Fibroblast of the conjunctiva (primary cell): ENCODE results near the gene FNDC1.
"Not testable (repeated sequence)": the region's sequence is repeated elsewhere in the genome, so short reads cannot be mapped to it uniquely, and the experiment has no call there.

ENCODE experiments used
- DNase-seq: peaks from one replicate; pipeline ENCODE4 v3.0.0-alpha.2; 2010; ENCODE audit warnings: low read depth

Gene FNDC1

DNA sequence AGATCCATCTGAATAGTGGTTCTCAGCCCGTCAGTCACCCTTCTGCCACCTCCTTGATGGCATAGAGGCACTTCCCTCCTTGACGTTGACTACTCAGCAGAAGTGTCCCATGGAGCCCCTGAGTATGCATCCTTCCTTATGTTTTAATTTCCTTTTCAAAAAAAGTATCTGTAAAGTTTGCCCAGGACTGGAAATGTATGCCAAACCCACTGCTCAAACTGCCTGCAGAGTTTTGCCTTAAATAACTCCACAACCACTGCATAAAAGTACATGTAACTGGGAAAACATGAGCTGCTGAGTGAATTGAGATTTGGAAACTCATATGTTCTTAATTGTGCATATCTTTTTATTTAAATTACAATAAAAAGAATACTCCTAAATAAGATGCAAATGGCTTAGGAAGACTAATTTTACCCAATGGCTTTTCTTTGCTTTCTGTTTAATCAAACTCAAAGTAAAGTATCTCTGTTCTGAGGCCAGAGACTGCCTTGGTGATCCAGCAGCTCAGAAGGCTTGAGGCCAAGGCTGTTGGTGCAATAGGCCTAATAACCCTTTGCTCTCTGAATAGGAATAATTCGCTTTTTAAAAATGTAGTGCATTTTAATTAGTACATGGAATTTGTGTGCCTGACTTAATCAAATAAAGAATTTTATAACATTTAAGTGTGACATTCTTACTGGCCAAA, 90.4 kb downstream of the FNDC1 start:
- DNase-seq, result no peak

- DNase-seq, result no peak
These were observed 91.0 kb downstream of the FNDC1 start for GRCh38 chr6:159260208-159260607.

DNA sequence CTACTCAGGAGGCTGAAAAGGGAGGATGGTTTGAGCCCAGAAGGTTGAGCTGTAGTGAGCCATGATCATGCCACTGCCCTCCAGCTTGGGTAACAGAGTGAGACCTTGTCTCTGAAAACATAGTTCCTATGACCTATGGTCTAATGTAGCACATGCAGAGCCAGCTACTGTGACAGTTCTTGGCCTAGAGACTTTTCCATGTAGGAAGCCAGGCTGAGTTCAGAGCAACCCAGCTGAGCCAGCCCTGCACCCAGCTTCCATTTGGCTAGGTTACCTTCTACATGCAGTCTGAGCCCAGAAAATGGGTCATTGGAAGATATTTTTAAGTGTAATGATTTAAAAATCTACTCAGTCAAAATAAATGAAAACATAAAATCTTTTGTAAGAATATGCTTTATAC, 92.8 kb downstream of the FNDC1 start:
- no peak for DNase-seq

DNA sequence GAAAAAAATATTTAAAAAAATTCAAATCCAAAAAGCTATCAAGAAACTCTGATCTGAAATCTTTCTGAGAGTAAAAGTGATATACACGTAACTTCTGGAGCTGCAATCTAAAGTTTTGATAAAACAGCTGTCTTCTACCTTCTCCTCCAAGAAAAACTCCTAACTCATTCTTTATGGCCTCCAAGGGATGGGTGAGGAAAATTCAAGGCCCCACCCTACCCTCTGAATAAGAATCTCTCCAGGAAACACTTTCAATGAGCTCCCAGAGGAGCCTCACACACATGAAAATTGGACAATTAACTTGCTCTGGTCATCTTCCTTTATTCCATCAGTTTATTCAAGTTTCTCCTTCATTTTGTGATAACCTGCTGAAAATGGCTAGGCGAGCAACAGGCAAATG, 93.4 kb downstream of the FNDC1 start:
- no peak for DNase-seq

- no peak for DNase-seq
These were observed 98.0 kb downstream of the FNDC1 start for GRCh38 chr6:159267165-159267564.

GRCh38 chr6:159268511-159268910, 99.3 kb downstream of the FNDC1 start:
- no peak for DNase-seq

DNA sequence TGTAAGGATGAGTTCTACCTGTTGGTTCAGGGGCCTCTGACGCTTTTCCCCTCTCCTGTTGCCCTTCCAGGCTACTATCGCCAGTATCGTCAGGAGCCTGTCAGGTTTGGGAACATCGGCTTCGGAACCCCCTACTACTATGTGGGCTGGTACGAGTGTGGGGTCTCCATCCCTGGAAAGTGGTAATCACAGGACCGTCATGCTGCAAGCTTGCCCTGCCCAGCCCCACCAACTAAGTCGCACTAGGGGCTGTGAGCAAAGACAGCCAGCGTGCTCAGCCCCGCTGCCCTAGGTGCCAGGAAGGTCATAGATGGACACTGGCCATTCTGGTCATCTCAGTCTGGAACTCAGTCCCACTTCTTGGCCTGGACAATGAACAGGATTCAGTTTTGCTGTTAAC, 102.1 kb downstream of the FNDC1 start:
- no peak for DNase-seq

DNA sequence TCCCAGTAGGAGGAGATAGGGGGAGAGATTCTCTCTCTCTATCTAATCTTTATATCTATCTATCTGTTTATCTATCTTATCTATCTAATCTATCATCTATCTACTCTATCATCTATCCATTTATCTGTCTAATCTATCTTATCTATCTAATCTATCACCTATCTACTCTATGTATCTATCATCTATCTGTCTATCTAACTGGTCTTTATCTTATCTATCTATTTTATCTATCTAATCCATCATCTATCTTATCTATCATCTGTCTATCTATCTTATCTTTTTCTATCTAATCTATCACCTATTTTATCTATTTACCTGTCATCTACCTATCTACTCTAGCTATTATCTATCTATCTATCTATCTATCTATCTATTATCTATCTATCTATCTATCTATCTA, 109.4 kb downstream of the FNDC1 start:
- DNase-seq, result no peak

DNA sequence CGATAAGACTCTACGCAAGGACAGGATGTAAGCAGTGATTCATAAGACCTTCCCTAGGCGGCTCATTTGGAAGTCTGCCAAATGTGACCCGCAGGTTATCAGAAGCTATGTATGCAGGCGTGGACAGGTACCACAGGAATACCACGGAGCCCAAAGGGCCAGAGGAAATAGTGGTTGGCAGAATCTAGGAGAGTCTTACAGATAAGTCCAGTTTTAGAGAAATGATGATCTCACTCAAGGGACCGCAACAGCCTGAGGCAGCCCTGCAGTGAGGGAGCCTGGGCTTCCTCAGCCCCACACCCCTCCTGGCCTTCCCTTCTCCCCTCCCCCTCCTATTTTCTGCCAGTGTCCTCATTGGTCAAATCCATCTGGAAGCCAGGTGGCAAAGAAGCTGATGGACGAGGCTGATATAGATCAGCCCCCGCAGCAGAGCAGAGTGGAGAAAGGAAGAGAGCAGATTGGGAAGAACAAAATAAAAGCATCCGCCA, 110.6 kb downstream of the FNDC1 start:
- DNase-seq, result no peak

DNA sequence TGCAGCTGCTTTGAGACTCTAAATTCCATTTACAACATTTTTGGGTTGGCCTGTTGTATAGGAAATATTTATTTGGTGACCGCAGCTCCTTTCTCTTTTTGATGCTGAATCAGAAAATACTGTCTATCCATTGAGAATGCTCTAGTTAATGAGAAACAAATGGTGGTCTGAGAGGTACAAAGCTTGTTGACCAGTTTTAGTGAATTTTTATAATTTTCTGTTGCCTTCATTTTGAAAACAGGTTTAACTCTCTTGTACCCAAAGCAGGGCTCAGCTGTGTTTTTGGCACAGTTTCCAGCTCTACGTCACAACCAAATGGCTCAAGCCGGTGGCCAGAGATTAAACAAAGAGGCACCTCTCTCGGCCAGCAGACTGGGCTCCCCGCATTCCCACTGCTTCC, 113.2 kb downstream of the FNDC1 start:
- DNase-seq, result no peak

DNA sequence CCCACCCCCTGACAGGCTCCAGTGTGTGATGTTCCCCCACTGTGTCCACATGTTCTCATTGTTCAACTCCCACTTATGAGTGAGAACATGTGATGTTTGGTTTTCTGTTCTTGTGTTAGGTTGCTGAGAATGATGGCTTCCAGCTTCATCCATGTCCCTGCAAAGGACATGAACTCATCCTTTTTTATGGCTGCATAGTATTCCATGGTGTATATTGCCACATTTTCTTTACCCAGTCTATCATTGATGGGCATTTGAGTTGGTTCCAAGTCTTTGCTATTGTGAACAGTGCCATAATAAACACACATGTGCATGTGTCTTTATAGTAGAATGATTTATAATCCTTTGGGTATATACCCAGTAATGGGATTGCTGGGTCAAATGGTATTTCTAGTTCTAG, 115.5 kb downstream of the FNDC1 start:
- not testable (repeated sequence) for DNase-seq

- no peak for DNase-seq
These were observed 129.6 kb downstream of the FNDC1 start for GRCh38 chr6:159298840-159299239.

- no peak for DNase-seq
These were observed 130.4 kb downstream of the FNDC1 start for GRCh38 chr6:159299566-159299965.

GRCh38 chr6:159301277-159301676, 132.1 kb downstream of the FNDC1 start:
- no peak for DNase-seq

GRCh38 chr6:159301810-159302593, 132.8 kb downstream of the FNDC1 start:
- no peak for DNase-seq

GRCh38 chr6:159302594-159302992, 133.4 kb downstream of the FNDC1 start:
- no peak for DNase-seq

- DNase-seq, result no peak
These were observed 134.0 kb downstream of the FNDC1 start for GRCh38 chr6:159303159-159303558.

DNA sequence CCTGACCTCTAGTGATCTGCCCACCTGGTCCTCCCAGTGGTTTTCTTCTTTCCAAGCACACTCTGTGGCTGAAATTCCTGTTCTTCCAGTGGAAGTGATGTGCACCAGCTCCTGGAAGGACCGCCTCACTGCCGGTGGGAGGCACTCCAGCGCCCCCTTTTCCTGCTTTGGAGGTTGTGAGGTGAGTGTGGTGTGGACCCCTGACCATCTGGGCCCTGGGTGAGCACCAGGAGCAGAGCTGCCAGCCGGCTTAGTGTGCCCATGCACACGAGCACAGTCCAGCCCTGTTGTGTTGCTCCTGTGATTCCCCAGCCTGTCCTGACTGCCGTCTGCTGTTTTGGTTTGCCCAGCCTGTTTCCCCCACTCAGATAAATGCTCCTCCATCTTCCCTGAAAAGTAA, 134.6 kb downstream of the FNDC1 start:
- no peak for DNase-seq

DNA sequence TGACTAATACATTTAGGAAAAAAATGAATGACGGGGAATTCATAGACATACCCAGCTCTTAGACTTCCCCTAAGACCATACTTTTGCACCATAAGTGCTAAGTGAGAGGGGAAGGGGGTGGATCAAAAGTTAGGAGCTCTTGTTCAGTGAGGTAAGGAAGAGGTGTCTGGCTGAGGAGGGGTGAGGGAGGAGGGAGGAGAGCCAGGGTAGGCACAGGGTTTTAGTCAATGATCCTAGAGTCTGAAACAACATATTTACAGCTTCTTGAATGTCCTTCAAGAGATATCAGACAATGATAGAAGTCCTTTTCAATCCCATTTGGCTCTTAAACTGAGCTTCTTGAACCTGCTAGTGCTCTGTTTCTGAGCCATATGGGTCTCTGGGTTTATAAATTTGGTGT, 135.4 kb downstream of the FNDC1 start:
- no peak for DNase-seq

DNA sequence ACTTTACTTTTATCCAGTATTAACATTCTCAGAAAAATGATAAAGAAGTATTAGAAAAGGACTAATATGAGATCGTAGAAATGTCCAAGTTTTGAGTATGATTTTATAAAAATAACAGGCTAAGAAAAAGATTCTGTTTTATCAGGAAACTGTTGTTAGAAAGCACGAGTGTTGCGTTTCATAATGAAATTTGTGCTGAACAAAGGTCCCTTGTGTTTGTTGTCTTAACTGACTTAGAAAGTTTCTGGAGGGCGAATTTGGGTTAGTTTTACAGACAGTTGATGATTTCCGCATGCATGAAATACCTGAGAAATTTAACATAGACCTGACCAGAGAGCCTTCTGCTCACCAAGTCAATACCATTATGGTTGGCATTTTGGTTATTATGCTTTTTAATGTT, 136.0 kb downstream of the FNDC1 start:
- DNase-seq, result no peak

- DNase-seq, result no peak
These were observed 136.8 kb downstream of the FNDC1 start for GRCh38 chr6:159305804-159306537.

GRCh38 chr6:159307246-159307790, 138.1 kb downstream of the FNDC1 start:
- no peak for DNase-seq

DNA sequence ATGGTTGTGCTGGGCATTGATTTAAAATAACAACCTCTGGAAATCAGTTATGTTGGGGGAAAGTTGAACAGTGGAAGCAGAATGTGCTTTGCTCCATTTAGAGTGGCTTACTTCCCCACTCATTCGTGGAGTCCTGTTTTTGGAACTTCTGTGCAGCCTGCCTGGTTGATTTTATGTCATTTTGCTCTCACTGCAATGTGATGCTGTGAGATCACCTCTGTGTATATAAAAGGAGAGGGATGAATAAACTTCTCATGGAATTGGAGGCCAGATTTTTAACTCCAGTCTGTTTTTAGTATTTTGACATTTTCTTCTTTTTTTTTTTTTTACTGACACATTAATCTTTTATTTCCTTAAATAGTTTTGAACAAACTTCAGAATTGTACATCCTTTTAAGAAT, 139.0 kb downstream of the FNDC1 start:
- no peak for DNase-seq
